ENCODE measurements around the gene NFKBIL1.
A peak's percentile ranks its signal among the peaks of the same experiment; 100 is the strongest.
"Not testable (repeated sequence)": the region's sequence is repeated elsewhere in the genome, so short reads cannot be mapped to it uniquely, and the experiment has no call there.

Gene NFKBIL1

GRCh38 chr6:31546958-31547726 lies at the start of gene NFKBIL1:
Gene NFKBIL1, plus strand, starts transcription at chr6:31547608. Its CDS starts 87 bp downstream, at chr6:31547695.
- POLR2A ChIA-PET: interaction anchor here (0.5 to 8.1 kb wide), 21 partner anchors 12 to 402 kb away, joined by 3 to 91 read pairs (median 3); partner anchors contain the start of genes BAG6, C6orf47, HSPA1B and LSM2

GRCh38 chr6:31498748-31499147 lies 48.7 kb upstream of the NFKBIL1 start:
- TF ChIP-seq TARDBP (IDR thresholded peaks at IDR 0.05) (no peak), CTBP1 (IDR thresholded peaks at IDR 0.05; ENCODE audit: borderline replicate concordance) (no peak), BHLHE40 (IDR thresholded peaks at IDR 0.05; ENCODE audit: borderline replicate concordance) (no peak), SUZ12 (IDR thresholded peaks at IDR 0.05) (no peak), LEF1 (IDR thresholded peaks at IDR 0.05; ENCODE audit: borderline replicate concordance) (no peak), L3MBTL2 (conservative IDR thresholded peaks at IDR 0.05) (no peak), ELF4 (IDR thresholded peaks at IDR 0.05) (no peak), HDGF (IDR thresholded peaks at IDR 0.05; ENCODE audit: borderline replicate concordance) (no peak), FOXM1 (IDR thresholded peaks at IDR 0.05; ENCODE audit: borderline replicate concordance) (no peak), NFRKB (IDR thresholded peaks at IDR 0.05) (no peak), SP1 (IDR thresholded peaks at IDR 0.05) (no peak), FOXA1 (IDR thresholded peaks at IDR 0.05) (no peak), ZNF384 (IDR thresholded peaks at IDR 0.05) (no peak), ARNT (IDR thresholded peaks at IDR 0.05) (no peak), FOXK2 (IDR thresholded peaks at IDR 0.05) (no peak), PKNOX1 (IDR thresholded peaks at IDR 0.05) (no peak)
- ChIA-PET POLR2A (interaction anchor here (1.4 kb wide), 1 partner anchor 43 kb away, joined by 5 read pairs; the partner anchor contains the start of gene DDX39B), CTCF (no interaction called here)
- no peak for DNase-seq (ENCODE audit: extremely low spot score)

More at GRCh38 chr6:31546958-31547726, at the start of gene NFKBIL1:
- no peak for TF ChIP-seq ZNF384 (IDR thresholded peaks at IDR 0.05)
- 0 out of 2 replicates have a peak, but pooled peaks have one; percentile 15 for TF ChIP-seq NFRKB (IDR thresholded peaks at IDR 0.05)
- peak; percentile 77 for TF ChIP-seq PKNOX1 (IDR thresholded peaks at IDR 0.05)
- no peak for TF ChIP-seq L3MBTL2 (conservative IDR thresholded peaks at IDR 0.05)
- TF ChIP-seq FOXM1 (IDR thresholded peaks at IDR 0.05; ENCODE audit: borderline replicate concordance): 0 out of 2 replicates have a peak, but pooled peaks have one; percentile 56
- TF ChIP-seq ELF4 (IDR thresholded peaks at IDR 0.05): peak; percentile 55
- TF ChIP-seq CTBP1 (IDR thresholded peaks at IDR 0.05; ENCODE audit: borderline replicate concordance): peak; percentile 79
- TF ChIP-seq SP1 (IDR thresholded peaks at IDR 0.05): no peak
- CTCF ChIA-PET: interaction anchor here (0.7 to 3.7 kb wide), 3 partner anchors 51 to 91 kb away, joined by 4 to 61 read pairs (median 6); no protein-coding TSS in a partner anchor
- DNase-seq (ENCODE audit: extremely low spot score): peak; percentile 94

GRCh38 chr6:31499648-31500047 lies 47.8 kb upstream of the NFKBIL1 start:
- DNase-seq (ENCODE audit: extremely low spot score); CTCF ChIA-PET: not testable (repeated sequence)
- POLR2A ChIA-PET: interaction anchor here (1.4 kb wide), 1 partner anchor 42 kb away, joined by 5 read pairs; the partner anchor contains the start of gene DDX39B

- DNase-seq (ENCODE audit: extremely low spot score): no peak
- ChIA-PET CTCF (no interaction called here), POLR2A (interaction anchor here (1.5 kb wide), 1 partner anchor 39 kb away, joined by 6 read pairs; the partner anchor contains the start of gene DDX39B)
- TF ChIP-seq FOXM1 (IDR thresholded peaks at IDR 0.05; ENCODE audit: borderline replicate concordance) (no peak), PKNOX1 (IDR thresholded peaks at IDR 0.05) (no peak), ELF4 (IDR thresholded peaks at IDR 0.05) (no peak), BHLHE40 (IDR thresholded peaks at IDR 0.05; ENCODE audit: borderline replicate concordance) (no peak), CTBP1 (IDR thresholded peaks at IDR 0.05; ENCODE audit: borderline replicate concordance) (no peak), TARDBP (IDR thresholded peaks at IDR 0.05) (no peak)
Observed at GRCh38 chr6:31502586-31502985, 44.8 kb upstream of the NFKBIL1 start.

GRCh38 chr6:31509036-31509435 lies 38.4 kb upstream of the NFKBIL1 start:
- CTCF ChIA-PET; DNase-seq (ENCODE audit: extremely low spot score); POLR2A ChIA-PET: not testable (repeated sequence)

GRCh38 chr6:31510007-31510406 lies 37.4 kb upstream of the NFKBIL1 start:
- POLR2A ChIA-PET: no interaction called here
- TF ChIP-seq FOXK2 (IDR thresholded peaks at IDR 0.05): no peak
- no peak for TF ChIP-seq SUZ12 (IDR thresholded peaks at IDR 0.05)
- TF ChIP-seq ARNT (IDR thresholded peaks at IDR 0.05): no peak
- TF ChIP-seq FOXA1 (IDR thresholded peaks at IDR 0.05): no peak
- TF ChIP-seq ELF4 (IDR thresholded peaks at IDR 0.05): no peak
- no peak for TF ChIP-seq CTBP1 (IDR thresholded peaks at IDR 0.05; ENCODE audit: borderline replicate concordance)
- no peak for TF ChIP-seq TARDBP (IDR thresholded peaks at IDR 0.05)
- no peak for TF ChIP-seq FOXM1 (IDR thresholded peaks at IDR 0.05; ENCODE audit: borderline replicate concordance)
- TF ChIP-seq NFRKB (IDR thresholded peaks at IDR 0.05): no peak
- no peak for TF ChIP-seq SP1 (IDR thresholded peaks at IDR 0.05)
- no peak for TF ChIP-seq HDGF (IDR thresholded peaks at IDR 0.05; ENCODE audit: borderline replicate concordance)
- TF ChIP-seq PKNOX1 (IDR thresholded peaks at IDR 0.05): no peak
- no peak for TF ChIP-seq L3MBTL2 (conservative IDR thresholded peaks at IDR 0.05)
- no peak for TF ChIP-seq LEF1 (IDR thresholded peaks at IDR 0.05; ENCODE audit: borderline replicate concordance)
- TF ChIP-seq ZNF384 (IDR thresholded peaks at IDR 0.05): no peak
- TF ChIP-seq BHLHE40 (IDR thresholded peaks at IDR 0.05; ENCODE audit: borderline replicate concordance): no peak
- no peak for DNase-seq (ENCODE audit: extremely low spot score)
- CTCF ChIA-PET: no interaction called here
